Keratinocyte (primary cell): ENCODE results near the gene MGAM2. TPM values are rescaled to one million over a fixed set of nuclear protein-coding genes. Genes with fewer than 3 reads are reported as not detected.

ENCODE experiments used
- DNase-seq: peaks from one replicate; pipeline ENCODE4 v3.0.0-alpha.2; 2011; ENCODE audit warnings: low read depth, missing footprints, low spot score
- FAIRE-seq: peaks from 2 replicates; lab custom pipeline; 2011; peaks lifted over from hg19 to GRCh38; lab: Jason Lieb, UNC
- H2AFZ ChIP-seq: 2 replicates; pipeline ENCODE4 v1.6.0; 2012; ENCODE audit warnings: low read length, control low read depth, inconsistent platforms; ENCODE audit not compliant: control insufficient read depth
- H3K27ac ChIP-seq: 2 replicates; pipeline ENCODE4 v1.5.1; 2011; ENCODE audit warnings: low read length; ENCODE audit not compliant: control insufficient read depth, insufficient read depth
- H3K27me3 ChIP-seq: 3 replicates; pipeline ENCODE4 v1.6.0; 2011; ENCODE audit warnings: low read length; ENCODE audit not compliant: control insufficient read depth, insufficient read depth; ENCODE audit errors: extremely low read depth
- H3K36me3 ChIP-seq, 2 experiments: 2 replicates in 1 of 2; 3 replicates in 1 of 2; pipeline ENCODE4 v1.5.1; 2011; ENCODE audit warnings: low read length in 2 of 2, mild to moderate bottlenecking in 1 of 2; ENCODE audit not compliant: control insufficient read depth in 2 of 2, insufficient read depth in 2 of 2; ENCODE audit errors: extremely low read depth in 1 of 2
- H3K4me1 ChIP-seq: 3 replicates; pipeline ENCODE4 v1.5.1; 2011; ENCODE audit warnings: low read length; ENCODE audit not compliant: control insufficient read depth, insufficient read depth; ENCODE audit errors: extremely low read depth
- H3K4me2 ChIP-seq: 3 replicates; pipeline ENCODE4 v1.6.0; 2011; ENCODE audit warnings: low read depth, low read length; ENCODE audit not compliant: control insufficient read depth, insufficient read depth; ENCODE audit errors: extremely low read depth
- H3K4me3 ChIP-seq, 3 experiments: fragments of 200-600 bp in 1 of 3; sonication (generic) in 1 of 3; 2 replicates in 2 of 3; 3 replicates in 1 of 3; pipeline ENCODE4 v1.5.1; 2011 to 2016; ENCODE audit warnings: low read length in 3 of 3, mild to moderate bottlenecking in 3 of 3, control low read depth in 2 of 3, inconsistent platforms in 1 of 3, low read depth in 1 of 3, mixed read lengths in 1 of 3, mixed run types in 1 of 3, moderate library complexity in 1 of 3; ENCODE audit not compliant: control insufficient read depth in 2 of 3, insufficient read depth in 2 of 3; ENCODE audit errors: extremely low read depth in 1 of 3
- H3K79me2 ChIP-seq: 2 replicates; pipeline ENCODE4 v1.6.0; 2012; ENCODE audit warnings: low read length; ENCODE audit not compliant: control insufficient read depth, insufficient read depth
- H3K9ac ChIP-seq: 3 replicates; pipeline ENCODE4 v1.6.0; 2011; ENCODE audit warnings: low read length; ENCODE audit not compliant: control insufficient read depth, insufficient read depth; ENCODE audit errors: extremely low read depth
- H3K9me1 ChIP-seq: 3 replicates; pipeline ENCODE4 v1.6.0; 2011; ENCODE audit warnings: low read length; ENCODE audit not compliant: control insufficient read depth, insufficient read depth; ENCODE audit errors: extremely low read depth
- H3K9me3 ChIP-seq: 2 replicates; pipeline ENCODE4 v1.5.1; 2012; ENCODE audit warnings: low read depth, low read length; ENCODE audit not compliant: control insufficient read depth
- H4K20me1 ChIP-seq: 3 replicates; pipeline ENCODE4 v1.6.0; 2011; ENCODE audit warnings: low read length; ENCODE audit not compliant: control insufficient read depth, insufficient read depth; ENCODE audit errors: extremely low read depth
- CTCF ChIP-seq, 3 experiments: IDR thresholded peaks in 1 of 3; conservative IDR thresholded peaks in 1 of 3; optimal IDR thresholded peaks in 1 of 3; 2 replicates in 2 of 3; 3 replicates in 1 of 3; pipeline versions ENCODE3 to v1.5.1; 2011; ENCODE audit warnings: low read length in 3 of 3, mild to moderate bottlenecking in 3 of 3, moderate library complexity in 2 of 3, control low read depth in 1 of 3, inconsistent platforms in 1 of 3; ENCODE audit not compliant: insufficient read depth in 2 of 3; ENCODE audit errors: extremely low read depth in 1 of 3
- EZH2 ChIP-seq: IDR thresholded peaks from one replicate; pipeline ENCODE4 v1.6.1; 2012; ENCODE audit warnings: inconsistent platforms, mild to moderate bottlenecking, low read length, moderate library complexity
- dilution Hi-C: fragments of 300-500 bp; cut with MboI; formaldehyde crosslinking; loops from one replicate; pipeline ENCODE4 v1.7.0; 2020; ENCODE audit warnings: low sequenced_read_pairs; ENCODE audit not compliant: extremely low pct_ligation_motif_present
- polyA plus RNA-seq, 5 experiments: library from polyadenylated mRNA; depleted of rRNA in 3 of 5; stranded (reverse) in 3 of 5; stranded (forward) in 1 of 5; unstranded in 1 of 5; fragments of >200 nt; gene quantifications; 1 replicate in 1 of 5; 2 replicates in 3 of 5; 3 replicates in 1 of 5; pipeline versions ENCODE4 v1.2.1 to v1.2.3, GENCODE V29; 2011 to 2012; ENCODE audit warnings: missing spikeins in 2 of 5, low read depth in 1 of 5, low replicate concordance in 1 of 5

The MGAM2 gene
- polyA plus RNA-seq, 1 donor (not counting 4 experiments of a cell fraction or from before 2014, with no cell fraction given) = 0.04 TPM

GRCh38 chr7:142200206-142200605, 88.7 kb downstream of the MGAM2 start:
- DNase-seq = no peak
- Histone ChIP-seq H2AFZ (no peak overlapping the region), H3K9me3 (no peaks in the 10 kb centered on the region), H3K27me3 (no peaks in the 10 kb centered on the region), H3K4me2 (no peak overlapping the region), H3K9ac (no peak overlapping the region), H3K27ac (no peak overlapping the region), H3K4me1 (no peaks in the 10 kb centered on the region), H3K9me1 (no peaks in the 10 kb centered on the region), H3K36me3 (no peaks in the 10 kb centered on the region), H3K79me2 (no peaks in the 10 kb centered on the region), H3K4me3 (no peak overlapping the region), H4K20me1 (no peaks in the 10 kb centered on the region)
- dilution Hi-C loops = no loop called here
- TF ChIP-seq EZH2 (no peak), CTCF (optimal IDR thresholded peaks at IDR 0.05 in 1 of 3, IDR thresholded peaks at IDR 0.05 in 1 of 3, conservative IDR thresholded peaks at IDR 0.05 in 1 of 3; ENCODE audit: extremely low read depth in 1 of 3, insufficient read depth in 2 of 3, low read length in 3 of 3) (no peak)
- FAIRE-seq = no peak

GRCh38 chr7:142228537-142229104, 117.1 kb downstream of the MGAM2 start:
- no peaks in the 10 kb centered on the region for H3K4me1 ChIP-seq
- no peaks in the 10 kb centered on the region for H3K9me3 ChIP-seq
- no peaks in the 10 kb centered on the region for H4K20me1 ChIP-seq
- no peak overlapping the region for H3K9ac ChIP-seq
- H3K9me1 ChIP-seq = no peaks in the 10 kb centered on the region
- TF ChIP-seq CTCF (optimal IDR thresholded peaks at IDR 0.05 in 1 of 3, IDR thresholded peaks at IDR 0.05 in 1 of 3, conservative IDR thresholded peaks at IDR 0.05 in 1 of 3; ENCODE audit: extremely low read depth in 1 of 3, insufficient read depth in 2 of 3, low read length in 3 of 3) (no peak), EZH2 (no peak)
- dilution Hi-C loops = no loop called here
- no peaks in the 10 kb centered on the region for H3K79me2 ChIP-seq
- FAIRE-seq = no peak
- no peaks in the 10 kb centered on the region for H3K36me3 ChIP-seq
- no peaks in the 10 kb centered on the region for H3K27me3 ChIP-seq
- H3K4me3 ChIP-seq = no peak overlapping the region
- H3K4me2 ChIP-seq = no peak overlapping the region
- H3K27ac ChIP-seq = no peak overlapping the region
- DNase-seq = no peak
- H2AFZ ChIP-seq = no peak overlapping the region
